SK-N-MC (cell line): ENCODE measurements around the gene KCNJ15.

Source experiments
- EZH2 ChIP-seq: fragments of 200-600 bp; sonication (generic); IDR thresholded peaks from one replicate; pipeline ENCODE4 v1.6.1; 2017; ENCODE audit warnings: antibody characterized with exemption
- FOXP2 ChIP-seq: optimal IDR thresholded peaks from 2 replicates; pipeline ENCODE3; 2011; ENCODE audit warnings: mild to moderate bottlenecking, moderate library complexity; ENCODE audit not compliant: insufficient read depth; ENCODE audit errors: extremely low read length, control extremely low read depth
- POLR2AphosphoS5 ChIP-seq: IDR thresholded peaks from 2 replicates; pipeline ENCODE4 v1.6.1; 2012; ENCODE audit warnings: mild to moderate bottlenecking, low read depth, low read length, borderline replicate concordance

- TF ChIP-seq POLR2AphosphoS5 (no peak), EZH2 (no peak), FOXP2 (no peak)
Observed at GRCh38 chr21:38212706-38213105, 44.1 kb upstream of the KCNJ15 start.
